Activated CD8-positive, alpha-beta memory T cell treated with anti-CD3 and anti-CD28 coated beads, Interleukin-2, amount 50 U/mL, for 4 hours (primary cell): ENCODE measurements around the gene PRSS56.
A peak's percentile ranks its signal among the peaks of the same experiment; 100 is the strongest.

Experiments used
- DNase-seq: peaks from one replicate; pipeline ENCODE4 v3.0.0-alpha.2; 2020

Gene PRSS56

DNA sequence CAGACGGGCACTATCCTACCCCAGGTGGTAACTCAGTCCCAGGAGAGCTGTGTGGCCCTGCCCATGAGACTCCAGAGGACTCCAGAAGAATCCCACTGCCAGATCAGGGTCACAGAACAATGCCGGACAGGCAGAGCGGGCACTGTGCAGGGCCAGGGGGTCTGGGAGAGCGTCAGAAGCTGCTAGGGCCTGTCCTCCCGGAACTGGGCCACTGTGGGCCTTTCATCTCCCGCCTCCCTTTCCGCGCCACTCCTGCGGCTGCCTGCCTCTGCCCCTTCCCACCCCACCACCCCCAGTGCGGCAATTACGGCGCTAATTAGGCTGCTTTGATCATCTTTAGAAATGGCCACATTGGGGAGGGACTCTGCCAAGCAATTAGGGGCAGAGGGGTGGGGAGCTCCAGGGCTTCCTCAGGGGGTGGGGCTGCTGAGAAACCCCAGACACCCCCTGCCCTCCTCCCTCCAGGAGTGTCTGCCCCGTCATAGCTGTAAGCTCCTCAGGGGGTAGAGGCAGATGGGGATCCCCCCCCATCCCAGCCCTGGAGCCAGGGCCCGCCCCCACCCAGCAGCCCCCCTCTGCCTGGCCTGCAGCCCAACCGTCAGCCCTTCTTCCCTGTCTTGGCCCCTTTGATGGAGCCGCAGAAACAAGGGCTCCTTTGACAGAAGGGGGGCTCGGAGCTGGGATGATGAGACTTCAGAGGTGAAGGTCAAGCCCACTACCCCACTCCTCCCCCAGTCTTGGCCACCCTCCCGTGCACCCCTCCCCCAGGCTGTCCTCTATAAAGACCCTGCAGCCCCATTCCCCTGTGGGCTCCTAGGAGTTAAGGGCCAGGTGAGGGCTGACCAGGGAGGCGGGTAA lies at the start of gene PRSS56:
Gene PRSS56 (plus strand): TSS at position 808 of the 858 bp plus-strand sequence. CDS start 211 bp downstream, outside the sequence.
- DNase-seq: no peak

DNA sequence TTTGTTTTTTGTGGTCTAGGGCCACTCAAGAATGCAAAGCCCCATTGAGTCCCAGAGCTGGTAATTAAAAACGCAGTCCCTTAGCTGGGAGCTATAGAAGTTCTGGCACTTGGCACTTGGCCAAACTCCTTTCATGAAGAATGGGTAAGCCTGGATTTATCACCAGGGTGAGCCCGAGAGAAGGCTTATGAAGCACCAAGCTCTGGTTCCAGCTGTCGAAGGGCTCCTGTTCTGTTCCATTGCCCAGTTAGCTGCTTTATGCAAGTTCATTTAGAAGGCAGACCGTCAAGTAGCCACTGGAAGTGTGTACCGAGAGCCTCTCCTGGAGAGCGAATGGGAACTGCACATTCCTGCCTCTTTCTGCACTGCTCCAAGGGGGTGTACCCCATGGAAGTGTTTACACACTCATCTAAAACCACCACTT lies 46.7 kb upstream of the PRSS56 start:
- no peak for DNase-seq

DNA sequence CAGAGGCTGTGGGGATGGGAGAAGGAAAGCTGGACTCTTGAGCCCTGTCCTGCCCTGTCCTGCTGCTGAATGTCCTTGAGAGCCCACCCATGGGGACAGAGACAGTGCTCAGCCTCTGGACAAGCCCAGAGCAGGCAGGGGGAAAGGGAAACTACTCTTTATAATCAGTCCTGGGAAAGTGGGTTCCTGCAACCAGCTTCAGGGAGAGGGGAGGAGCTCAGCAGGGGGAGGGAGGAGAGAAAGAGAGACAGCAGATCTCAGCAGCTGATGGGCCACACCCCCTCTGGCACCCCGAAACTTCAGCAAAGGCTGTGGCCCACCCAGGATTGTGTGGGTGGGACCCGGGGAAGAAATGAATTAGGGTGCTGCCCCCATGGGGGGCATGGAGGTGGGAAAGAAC lies 44.1 kb upstream of the PRSS56 start:
- DNase-seq: no peak

DNA sequence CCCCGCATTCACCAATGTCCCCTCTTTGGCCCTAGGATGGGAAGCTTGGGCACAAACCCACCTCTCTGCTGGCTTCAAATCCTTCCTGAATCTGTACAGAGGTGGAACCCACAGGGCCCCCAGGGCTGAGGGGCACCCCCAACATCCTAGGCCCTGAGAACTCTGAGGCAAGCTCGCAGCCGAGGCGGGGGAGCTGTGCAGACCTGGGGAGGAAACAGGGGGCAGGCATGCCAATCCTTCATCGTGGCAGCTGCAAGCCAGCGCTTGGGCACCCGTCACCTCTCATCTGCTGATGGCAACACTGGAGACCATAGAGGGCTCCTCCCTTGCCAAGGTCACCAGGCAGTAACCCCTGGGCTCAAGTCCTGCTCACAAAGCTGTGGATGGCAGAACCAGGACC lies 43.4 kb upstream of the PRSS56 start:
- DNase-seq: no peak

DNA sequence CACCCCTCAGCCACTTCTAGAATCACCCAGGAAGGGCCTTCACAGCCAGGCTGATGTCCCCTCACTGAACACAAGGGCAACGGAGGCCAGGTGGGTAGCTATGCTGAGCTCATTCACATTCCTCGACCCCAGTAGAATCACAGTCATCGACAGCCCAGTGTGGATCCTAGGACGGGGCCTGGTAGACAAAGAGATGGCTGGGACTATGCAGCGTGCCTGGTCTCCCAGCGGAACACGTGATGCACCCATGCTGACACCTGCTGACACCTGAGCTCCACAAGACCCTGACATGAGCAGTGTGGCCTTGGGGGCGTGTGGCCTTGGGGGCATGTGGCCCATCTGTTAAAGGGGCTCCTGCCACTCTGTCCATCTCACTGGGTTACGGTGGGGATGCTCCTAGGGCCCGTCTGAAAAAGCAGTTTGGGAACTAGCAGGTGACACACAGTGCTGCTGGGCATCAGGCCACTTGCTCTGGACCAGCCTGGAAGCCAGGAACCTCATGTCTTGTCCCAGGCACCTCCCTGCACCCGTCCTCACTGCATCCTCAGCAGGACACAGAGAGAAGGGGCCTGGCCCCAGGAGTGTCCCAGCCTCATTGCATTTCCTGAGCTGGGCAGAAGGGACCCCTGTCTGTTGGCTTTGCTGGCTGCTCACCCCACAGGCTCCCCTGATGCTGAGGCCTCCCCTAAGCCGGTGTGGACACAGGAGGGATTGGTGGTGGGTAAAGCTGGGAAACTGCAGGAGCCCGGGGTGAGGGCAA lies 42.3 kb upstream of the PRSS56 start:
- peak; percentile 9 for DNase-seq

DNA sequence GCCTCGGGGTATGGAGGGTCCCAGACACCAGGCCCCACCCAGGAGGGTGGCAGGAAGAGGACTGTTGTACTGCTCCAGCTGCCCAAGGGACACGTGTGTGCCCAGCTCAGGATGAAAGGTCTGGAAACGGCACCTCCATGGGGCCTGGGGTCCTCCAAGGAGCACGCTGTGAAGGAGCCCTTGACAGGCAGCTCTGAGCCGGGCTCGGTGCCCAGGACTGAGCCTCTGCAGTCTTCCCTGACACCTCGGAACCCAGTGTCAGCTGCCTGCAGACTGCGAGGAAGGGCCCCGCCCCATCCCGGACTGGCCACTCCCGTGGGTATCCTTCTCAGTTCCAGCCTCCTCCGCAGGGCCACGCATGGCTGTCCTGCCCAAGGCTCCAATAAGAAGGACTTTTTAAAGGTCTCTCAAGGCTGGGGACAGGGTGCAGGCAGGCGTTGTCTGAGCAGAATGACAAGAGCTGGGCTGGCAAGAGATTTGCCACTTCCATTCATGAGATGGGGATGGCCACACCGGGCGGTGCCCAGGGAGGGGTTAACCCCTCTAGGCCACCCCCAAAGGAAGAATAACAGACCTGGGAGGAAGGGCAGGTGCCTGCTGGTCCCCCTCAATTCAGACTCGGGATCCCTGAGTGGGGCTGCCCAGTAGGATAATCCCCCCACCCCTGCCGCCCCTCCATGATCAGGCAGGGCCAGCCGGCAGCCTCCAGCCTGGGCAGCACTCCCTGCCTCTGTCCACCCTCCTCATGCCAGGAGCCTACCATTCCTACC lies 41.4 kb upstream of the PRSS56 start:
- peak; percentile 14 for DNase-seq

DNA sequence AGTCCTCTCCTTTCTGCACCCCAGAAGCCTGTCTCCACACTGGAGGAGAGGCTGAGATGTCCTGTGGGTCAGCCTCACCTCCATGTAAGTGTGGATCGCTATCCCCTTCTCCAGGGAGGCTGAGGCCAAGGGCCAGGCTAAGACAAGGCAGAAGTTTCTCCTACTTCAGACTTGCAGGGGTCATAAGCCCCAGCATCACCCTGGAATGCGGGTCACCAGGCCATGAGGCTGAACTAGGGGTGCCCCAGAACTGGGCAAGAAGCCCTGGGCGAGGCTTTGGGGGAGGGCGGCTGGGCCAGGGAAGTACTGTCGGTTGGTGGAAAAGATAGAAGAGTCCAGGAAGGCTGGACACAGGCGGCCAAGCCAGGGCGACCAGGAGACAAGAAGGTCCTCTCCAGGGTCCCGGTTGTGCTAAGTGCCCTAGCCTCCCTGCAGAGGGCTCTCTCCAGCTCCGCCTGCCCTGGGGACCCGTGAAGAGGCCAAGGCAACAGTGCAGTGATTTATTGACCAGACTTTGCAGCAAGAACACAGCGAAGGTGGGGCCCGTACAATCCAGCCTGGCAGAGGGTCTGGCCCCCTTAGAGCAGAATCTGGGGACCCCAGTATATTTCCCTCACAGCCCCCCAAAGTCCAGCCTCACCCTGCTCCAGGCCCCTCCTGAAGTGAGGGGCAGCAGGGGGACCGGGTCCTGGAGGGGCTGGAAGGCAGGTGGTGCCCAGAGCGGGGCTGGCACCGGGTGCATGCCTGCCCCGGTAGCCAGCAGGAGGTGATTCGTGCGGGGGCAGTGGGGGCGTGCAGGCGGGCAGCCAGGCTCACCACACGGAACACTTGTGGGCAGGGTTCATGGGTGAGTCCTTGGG lies 40.6 kb upstream of the PRSS56 start:
- peak; percentile 6 for DNase-seq

DNA sequence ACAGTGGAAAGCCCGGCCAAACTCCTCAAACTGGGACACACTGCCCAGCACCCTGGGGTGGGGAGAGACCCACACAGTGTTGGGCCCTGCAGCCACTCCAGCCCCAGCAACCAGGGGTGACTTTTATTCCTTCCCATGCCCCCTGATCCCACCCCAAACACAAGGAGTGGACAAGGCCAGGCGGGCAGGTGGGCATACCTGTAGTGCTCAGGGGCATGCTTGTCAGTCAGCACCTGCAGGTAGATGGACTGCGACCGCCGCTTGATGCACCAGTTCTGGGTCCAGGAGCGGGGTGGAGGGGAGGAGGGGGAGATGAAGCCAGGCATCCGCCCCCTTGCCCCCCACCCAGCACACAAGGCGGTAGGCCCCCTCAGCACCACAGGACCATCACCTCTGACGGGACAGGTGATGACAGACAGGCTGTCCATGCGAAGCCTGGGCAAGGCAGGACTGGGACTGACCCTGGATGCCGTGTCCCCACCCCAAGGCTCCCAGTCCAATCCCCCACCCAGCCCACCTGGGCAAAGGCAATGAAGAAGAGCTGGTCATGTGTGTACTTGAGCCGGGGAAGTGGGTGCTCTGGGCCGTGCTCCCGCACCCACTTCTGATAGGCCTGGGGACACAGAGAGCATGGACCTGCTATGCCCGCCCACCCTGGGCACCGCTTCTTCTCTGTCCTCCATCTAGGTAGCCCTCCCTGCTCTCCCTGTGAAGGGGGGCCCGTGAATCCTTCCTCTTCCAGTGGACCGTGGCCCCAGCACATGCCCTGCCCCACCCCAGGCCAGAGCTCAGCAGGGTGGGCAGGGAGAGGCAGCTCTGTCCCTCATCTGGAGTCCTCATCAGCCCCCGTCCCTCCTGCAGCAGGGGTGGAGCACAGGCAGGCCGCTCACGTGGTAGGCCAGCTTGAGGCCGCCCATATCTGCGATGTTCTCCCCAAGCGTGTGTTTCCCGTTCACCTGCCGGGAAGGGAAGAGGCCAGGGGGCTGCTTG lies 39.7 kb upstream of the PRSS56 start:
- DNase-seq: peak; percentile 6

DNA sequence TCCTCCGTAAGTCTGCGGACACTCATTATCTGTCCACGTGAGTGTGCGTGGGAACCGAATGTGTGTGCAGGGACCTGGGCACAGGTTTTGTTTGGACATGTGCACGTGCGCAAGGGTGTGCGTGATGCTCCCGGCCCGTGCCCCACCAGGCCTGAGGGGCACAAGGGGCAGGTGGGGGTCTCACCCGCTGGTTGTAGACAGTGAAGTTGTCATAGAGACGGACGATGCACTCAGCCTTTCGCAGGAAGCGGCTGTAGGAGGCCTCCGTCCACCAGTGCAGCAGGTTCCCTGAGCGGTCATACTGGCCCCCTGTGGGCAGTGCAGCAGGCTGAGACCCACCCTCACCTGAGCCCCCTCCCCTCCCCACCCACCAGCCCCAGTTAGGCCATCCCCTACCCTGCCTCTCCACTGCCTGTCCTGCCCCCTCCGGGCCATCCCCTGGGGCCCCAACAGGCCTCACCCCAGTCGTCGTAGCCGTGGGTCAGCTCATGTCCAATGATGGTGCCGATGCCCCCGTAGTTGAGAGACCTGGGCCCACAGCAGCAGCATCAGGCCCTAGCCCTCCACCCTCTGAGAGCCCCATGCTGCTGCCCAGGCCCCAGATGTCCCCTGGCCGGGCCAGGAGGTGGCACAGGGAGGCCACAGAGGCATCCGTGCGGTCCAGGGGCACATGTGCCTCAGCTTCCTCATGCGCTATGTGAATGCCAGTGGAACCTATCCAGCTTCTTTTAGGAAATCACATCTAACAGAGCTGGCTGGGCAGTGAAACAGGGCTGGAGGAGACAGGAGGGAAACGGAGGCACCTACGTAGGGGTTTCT lies 38.7 kb upstream of the PRSS56 start:
- DNase-seq: peak; percentile 5

DNA sequence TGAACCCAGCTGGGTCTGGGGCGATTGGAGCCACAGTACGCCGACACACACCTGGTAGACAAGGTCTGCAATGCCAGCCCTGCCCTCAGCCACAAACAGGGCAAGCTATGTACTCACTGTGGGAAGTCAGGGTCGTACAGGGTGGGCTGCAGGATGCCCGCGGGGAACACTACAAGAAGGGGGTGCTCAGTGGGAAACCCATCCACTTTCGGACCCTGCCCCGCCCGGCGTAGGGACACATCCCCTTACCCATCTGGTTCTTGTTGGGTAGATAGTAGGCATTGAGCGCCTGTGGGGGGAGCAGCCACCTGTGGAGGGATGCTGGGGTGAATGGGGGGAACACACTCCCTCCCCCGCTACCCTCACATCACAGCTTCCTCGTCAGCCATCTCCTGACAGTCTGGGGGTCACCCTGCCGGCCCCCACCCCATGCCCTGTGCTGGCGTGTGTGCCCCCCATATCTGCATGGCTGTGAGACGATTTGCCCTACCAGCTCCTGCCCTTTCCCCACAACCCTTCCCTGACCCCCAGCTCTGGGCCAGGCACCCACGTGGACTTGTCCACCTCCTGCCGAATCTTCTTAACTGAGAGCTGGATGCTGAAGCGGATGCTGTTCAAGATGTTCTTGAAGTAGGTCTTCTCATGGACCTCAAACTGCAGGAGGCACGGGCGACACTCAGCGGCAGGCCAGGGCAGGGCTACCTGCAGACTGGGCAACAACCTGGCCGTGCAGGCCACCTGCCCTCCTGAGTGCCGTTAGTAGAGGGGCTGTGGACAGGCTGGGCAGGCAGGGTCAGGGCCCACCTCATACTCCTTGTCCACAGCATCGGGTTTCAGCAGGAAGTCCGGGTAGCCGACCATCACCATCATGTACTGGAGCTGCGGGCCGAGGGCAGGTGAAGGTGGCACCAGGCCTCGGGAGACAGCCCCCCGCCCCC lies 37.6 kb upstream of the PRSS56 start:
- peak; percentile 9 for DNase-seq

DNA sequence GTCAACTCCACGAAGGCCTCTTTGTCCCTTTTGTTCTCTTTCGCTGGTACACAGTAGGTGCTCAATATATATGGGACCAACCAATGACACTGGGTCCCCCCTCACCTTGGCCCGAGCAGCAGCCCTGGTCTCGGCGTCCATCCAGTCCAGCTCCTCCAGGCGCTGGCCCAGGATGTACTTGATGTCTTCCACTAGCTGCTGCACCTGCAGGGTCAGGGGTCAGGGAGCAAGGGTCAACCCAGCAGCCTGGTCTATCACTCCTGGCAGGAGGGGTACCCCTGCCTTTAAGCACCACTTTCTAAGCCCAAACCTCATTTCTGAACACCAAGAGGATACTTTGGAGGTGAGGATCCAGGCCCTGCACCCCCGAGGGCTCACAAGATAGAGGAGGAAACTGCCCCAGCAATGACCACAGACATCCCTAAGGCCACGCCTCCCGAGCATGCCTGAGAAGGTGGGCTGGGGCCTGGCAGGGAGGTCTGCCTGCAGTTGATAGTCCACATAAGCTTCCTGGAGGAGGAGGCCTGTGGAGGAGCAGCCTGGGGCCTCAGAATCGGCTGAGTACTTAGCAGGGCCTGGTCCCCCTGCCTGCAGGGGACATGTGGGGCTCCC lies 36.8 kb upstream of the PRSS56 start:
- peak; percentile 5 for DNase-seq

DNA sequence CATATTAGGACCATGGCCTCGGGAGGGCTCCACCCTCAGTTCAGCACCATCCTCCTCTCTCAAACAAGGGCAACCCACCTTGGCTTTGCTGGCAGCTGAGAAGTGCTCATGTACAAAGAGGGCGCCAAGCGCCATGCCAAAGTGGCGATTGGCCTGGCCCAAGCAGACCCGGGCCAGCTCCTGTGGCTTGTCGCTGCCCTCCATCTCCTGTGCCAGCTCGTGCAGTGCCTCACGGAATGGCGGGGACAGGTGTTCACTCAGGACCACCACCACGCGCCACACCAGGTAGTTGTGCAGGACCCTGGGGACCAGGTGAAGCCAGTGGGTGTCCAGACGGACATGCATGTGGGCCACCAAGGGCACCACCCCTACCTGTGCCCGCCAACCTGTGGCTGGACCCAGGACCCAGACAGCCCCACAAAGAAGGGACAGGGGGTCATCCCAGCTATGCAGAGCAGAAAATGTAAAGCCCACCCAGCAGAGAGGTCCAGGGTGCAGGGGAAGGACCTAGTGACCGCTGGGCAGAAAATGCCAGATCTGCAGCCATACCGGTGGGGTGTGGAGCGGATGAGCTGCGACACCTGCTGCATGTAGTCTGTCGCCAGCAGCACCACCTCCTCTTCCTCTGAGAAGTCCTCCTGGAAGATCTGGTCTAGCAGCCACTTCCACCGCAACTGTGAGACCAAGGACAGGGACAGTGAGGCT lies 36.1 kb upstream of the PRSS56 start:
- DNase-seq: peak; percentile 8

DNA sequence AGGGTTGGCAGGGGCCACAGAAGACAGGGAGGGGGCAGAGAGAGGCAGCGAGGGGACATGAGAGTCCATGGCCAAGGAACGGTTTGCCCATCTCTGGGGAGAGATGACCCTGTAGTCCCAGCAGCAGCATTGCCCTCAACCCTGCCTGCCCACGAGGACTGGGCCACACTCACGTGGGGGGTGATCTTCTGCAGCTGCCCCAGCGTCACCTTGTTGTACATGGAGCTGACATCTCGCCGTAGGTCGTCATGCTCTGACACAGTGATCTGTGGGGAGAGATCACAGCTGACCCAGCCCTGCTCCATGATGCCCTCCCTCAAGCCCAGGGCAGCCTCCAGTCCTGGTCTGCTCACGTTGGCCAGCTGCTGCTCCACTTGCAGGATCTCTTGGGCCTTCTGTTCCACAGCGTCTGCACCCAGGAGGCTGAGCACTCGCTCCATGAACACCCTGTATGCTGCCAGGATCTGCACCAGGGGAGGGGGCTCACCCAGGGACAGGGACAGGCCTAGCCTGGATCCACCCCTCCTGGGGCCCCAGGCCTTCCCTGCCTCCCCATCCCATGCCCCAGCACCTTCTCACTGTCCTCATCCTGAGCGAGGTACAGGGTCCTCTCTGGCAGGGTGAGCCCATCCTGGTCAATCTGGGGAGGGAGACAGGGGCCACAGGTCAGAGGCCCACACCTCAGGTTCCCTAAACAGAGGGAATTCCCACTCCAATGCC lies 35.4 kb upstream of the PRSS56 start:
- peak; percentile 9 for DNase-seq

DNA sequence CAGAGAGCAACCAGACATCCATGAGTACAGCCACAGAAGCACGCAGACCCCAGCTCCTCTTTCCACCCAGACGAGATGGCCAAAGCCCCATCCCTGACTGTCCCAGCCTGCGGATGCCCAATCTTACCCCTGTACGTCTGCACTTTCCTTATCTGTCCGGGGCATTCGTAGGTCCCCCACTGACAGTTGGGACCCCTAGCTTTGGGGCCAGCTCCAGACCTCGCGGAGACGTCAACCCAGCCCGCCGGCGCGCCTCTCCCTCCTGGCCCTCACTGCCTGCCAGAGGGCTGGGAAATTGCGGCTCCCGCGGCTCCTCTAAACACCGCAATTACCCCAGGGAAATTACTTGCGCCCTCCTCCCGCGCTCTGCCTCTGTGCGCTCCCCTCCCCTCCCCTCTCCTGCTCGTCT lies 34.8 kb upstream of the PRSS56 start:
- no peak for DNase-seq

DNA sequence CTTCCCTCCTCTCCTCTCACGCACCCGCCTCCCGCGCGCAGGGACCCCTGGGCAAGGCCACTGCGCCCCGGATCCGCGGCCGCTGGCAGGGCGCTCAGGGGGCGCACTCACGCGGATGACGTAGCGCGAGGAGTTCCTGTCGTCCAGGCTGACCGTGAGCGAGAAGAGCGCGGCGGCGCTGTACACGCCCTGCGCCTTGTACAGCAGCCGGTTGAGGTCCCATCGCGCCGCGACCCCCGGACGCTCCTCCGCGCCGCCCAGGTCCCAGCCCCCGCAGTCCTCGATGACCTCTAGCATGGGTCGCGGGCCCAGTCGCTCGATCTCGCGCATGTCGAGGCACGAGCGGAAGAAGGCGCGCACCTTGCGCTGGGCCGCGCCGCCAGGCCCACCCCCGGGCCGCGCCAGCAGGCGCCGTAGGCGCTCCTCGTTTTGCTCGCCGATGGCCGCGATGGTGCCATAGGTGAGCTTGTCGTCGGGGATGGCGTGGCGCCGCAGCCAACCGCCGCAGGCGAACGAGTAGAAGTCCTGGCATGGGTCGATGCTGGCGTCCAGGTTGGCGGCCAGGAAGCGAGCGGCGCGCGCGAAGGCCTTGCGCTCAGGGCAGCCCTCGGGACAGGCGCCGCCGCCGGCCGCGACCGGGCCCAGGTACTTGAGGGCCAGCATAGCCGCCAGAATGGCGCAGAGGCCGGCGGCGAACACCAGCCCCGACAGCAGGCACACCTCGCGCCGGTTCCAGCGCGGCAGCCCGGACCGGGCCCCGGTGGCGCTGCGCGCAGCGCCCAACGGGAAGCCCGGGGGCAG lies 34.2 kb upstream of the PRSS56 start:
- DNase-seq: peak; percentile 9
